B cell (primary cell): ENCODE results near the gene KCNH5. TPM values are rescaled to one million over a fixed set of nuclear protein-coding genes. Genes with fewer than 3 reads are reported as not detected.

Experiments
- ATAC-seq: fragments of 200-7000 bp; cut with Tn5 transposase; one replicate; pipeline ENCODE4 v1.10.0; 2021; ENCODE audit warnings: low read depth, mild to moderate bottlenecking, moderate number of reproducible peaks, moderate library complexity
- CTCF ChIA-PET: fragments of 350-600 bp; sonication (Branson Sonifier 250); formaldehyde crosslinking; loops from one replicate; lab custom pipeline; 2021; ENCODE audit warnings: antibody characterized with exemption, inconsistent platforms; lab: Charles Lee
- POLR2A ChIA-PET: fragments of 350-600 bp; sonication (Branson Sonifier 250); formaldehyde crosslinking; loops from one replicate; lab custom pipeline; 2021; ENCODE audit warnings: antibody characterized with exemption; lab: Charles Lee
- DNase-seq: peaks from one replicate; pipeline ENCODE4 v3.0.0; 2013
- H2AFZ ChIP-seq: 2 replicates; pipeline ENCODE4 v1.6.1; 2012; ENCODE audit warnings: mild to moderate bottlenecking, low read depth, low read length; ENCODE audit not compliant: insufficient read depth, poor library complexity, severe bottlenecking
- H3K27ac ChIP-seq, 2 donors: 1 replicate in 1 of 2; 2 replicates in 1 of 2; pipeline ENCODE4 v1.5.1; 2012 to 2013; ENCODE audit warnings: low read length in 2 of 2, mild to moderate bottlenecking in 2 of 2, moderate library complexity in 1 of 2
- H3K27me3 ChIP-seq, 4 experiments: fragments of 200-600 bp in 1 of 4; sonication (generic) in 1 of 4; replicated peaks in 1 of 4; 1 replicate in 2 of 4; 2 replicates in 2 of 4; pipeline versions ENCODE4 v1.6.1 to v1.7.0; 2013 to 2016; ENCODE audit warnings: low read length in 3 of 4, mild to moderate bottlenecking in 2 of 4, mixed read lengths in 1 of 4, moderate library complexity in 1 of 4; ENCODE audit not compliant: insufficient read depth in 4 of 4, control insufficient read depth in 3 of 4; ENCODE audit errors: control extremely low read depth in 1 of 4
- H3K36me3 ChIP-seq, 2 experiments: replicated peaks in 1 of 2; 1 replicate in 1 of 2; 2 replicates in 1 of 2; pipeline versions ENCODE4 v1.6.1 to v1.7.1; 2013; ENCODE audit warnings: low read length in 1 of 2; ENCODE audit not compliant: insufficient read depth in 2 of 2, control insufficient read depth in 1 of 2; ENCODE audit errors: control extremely low read depth in 1 of 2, extremely low read depth in 1 of 2
- H3K4me1 ChIP-seq, 2 donors: fragments of 200-600 bp in 1 of 2; sonication (generic) in 1 of 2; 1 replicate in 1 of 2; 2 replicates in 1 of 2; pipeline versions ENCODE4 v1.5.1 to v1.6.1; 2013 to 2017; ENCODE audit warnings: low read length in 2 of 2; ENCODE audit not compliant: control insufficient read depth in 2 of 2, insufficient read depth in 2 of 2
- H3K4me2 ChIP-seq: replicated peaks from 2 replicates; pipeline ENCODE3; 2012; ENCODE audit warnings: mild to moderate bottlenecking, low read depth, low read length; ENCODE audit not compliant: poor library complexity, severe bottlenecking
- H3K4me3 ChIP-seq, 5 experiments: fragments of 200-600 bp in 1 of 5; sonication (generic) in 1 of 5; 1 replicate in 3 of 5; 2 replicates in 2 of 5; pipeline versions ENCODE4 v1.5.1 to v1.7.0; 2011 to 2016; ENCODE audit warnings: low read length in 4 of 5, mild to moderate bottlenecking in 4 of 5, low read depth in 2 of 5, control low read depth in 1 of 5, moderate library complexity in 1 of 5; ENCODE audit not compliant: insufficient read depth in 1 of 5; ENCODE audit errors: control extremely low read depth in 1 of 5, extremely low read depth in 1 of 5
- H3K79me2 ChIP-seq: fragments of 200-600 bp; sonication (generic); one replicate; pipeline ENCODE4 v1.6.0; 2016; ENCODE audit warnings: low read length; ENCODE audit not compliant: control insufficient read depth, insufficient read depth
- H3K9ac ChIP-seq: fragments of 200-600 bp; sonication (generic); 2 replicates; pipeline ENCODE4 v1.6.1; 2017; ENCODE audit warnings: mild to moderate bottlenecking, low read length, moderate library complexity
- H3K9me3 ChIP-seq, 3 donors: one replicate each; pipeline versions ENCODE4 v1.6.1 to v1.7.1; 2013; ENCODE audit warnings: low read length in 2 of 3; ENCODE audit not compliant: control insufficient read depth in 2 of 3, insufficient read depth in 1 of 3; ENCODE audit errors: control extremely low read depth in 1 of 3
- H4K20me1 ChIP-seq: 2 replicates; pipeline ENCODE4 v1.6.0; 2012; ENCODE audit warnings: mild to moderate bottlenecking, low read length; ENCODE audit not compliant: insufficient read depth, control insufficient read depth, poor library complexity, severe bottlenecking
- H3K27ac Mint-ChIP-seq: one replicate; pipeline ENCODE4 v1.8.0; 2021; ENCODE audit warnings: mixed read lengths
- H3K27me3 Mint-ChIP-seq: one replicate; pipeline ENCODE4 v1.8.0; 2021; ENCODE audit warnings: mixed read lengths
- H3K4me1 Mint-ChIP-seq: one replicate; pipeline ENCODE4 v1.8.0; 2021; ENCODE audit warnings: mixed read lengths
- H3K4me3 Mint-ChIP-seq: one replicate; pipeline ENCODE4 v1.8.0; 2021; ENCODE audit warnings: mixed read lengths
- H3K9me3 Mint-ChIP-seq: one replicate; pipeline ENCODE4 v1.8.0; 2022; ENCODE audit warnings: mixed read lengths; ENCODE audit not compliant: insufficient read depth
- CTCF ChIP-seq: fragments of 200-600 bp; IDR thresholded peaks from one replicate; pipeline ENCODE4 v1.8.0; 2022; ENCODE audit warnings: antibody characterized with exemption, mild to moderate bottlenecking
- EZH2 ChIP-seq: IDR thresholded peaks from 2 replicates; pipeline ENCODE4 v1.6.1; 2012; ENCODE audit warnings: borderline replicate concordance, low read depth, mild to moderate bottlenecking, moderate library complexity, low read length; ENCODE audit not compliant: insufficient read depth, poor library complexity, severe bottlenecking
- WGBS: methylation state at CpG from one replicate; pipeline ENCODE4 v1.1.5; 2013; ENCODE audit warnings: missing lambda C conversion rate; ENCODE audit not compliant: insufficient coverage; 5-methylcytosine and 5-hydroxymethylcytosine counted together
- intact Hi-C: fragments of 100-400 bp; cut with micrococcal nuclease; formaldehyde crosslinking; loops from one replicate; pipeline ENCODE4 v1.10.0; 2022
- polyA plus RNA-seq: library from polyadenylated mRNA; depleted of rRNA; stranded (reverse); fragments of >200 nt; gene quantifications from 2 replicates; pipeline ENCODE4 v1.2.3, GENCODE V29; 2012
- total RNA-seq, 2 donors: library from RNA; stranded (reverse); fragments of 120-200 nt in 1 of 2; gene quantifications; 1 replicate in 1 of 2; 2 replicates in 1 of 2; pipeline versions ENCODE4 v1.2.3 to v1.2.4, GENCODE V29; 2013 to 2022

KCNH5 gene
- total and polyA plus RNA-seq, 2 donors (not counting 1 experiment from before 2014, with no cell fraction given): not detected

DNA sequence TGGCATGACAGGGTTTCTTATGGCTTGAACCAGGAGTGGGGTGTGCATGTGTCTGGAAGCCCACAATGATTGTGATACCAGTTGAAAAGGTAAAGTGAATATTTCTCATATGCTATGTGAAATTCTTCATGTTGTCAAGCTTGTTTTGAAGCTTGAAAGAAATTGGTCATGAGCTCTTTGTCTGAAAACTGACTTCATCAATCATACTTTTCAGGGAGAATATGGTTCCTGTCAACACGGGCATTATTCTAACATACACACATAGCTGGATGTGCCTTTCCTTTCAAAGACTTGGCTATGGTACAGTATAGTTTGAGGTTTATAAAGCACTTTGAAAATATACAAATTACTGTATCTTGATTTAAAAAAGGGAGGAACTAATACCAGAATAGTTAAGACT, 158.8 kb downstream of the KCNH5 start:
- H3K27ac ChIP-seq: no peak overlapping the region
- no CpG with 5 or more reads among the region's 1 CpG for WGBS

DNA sequence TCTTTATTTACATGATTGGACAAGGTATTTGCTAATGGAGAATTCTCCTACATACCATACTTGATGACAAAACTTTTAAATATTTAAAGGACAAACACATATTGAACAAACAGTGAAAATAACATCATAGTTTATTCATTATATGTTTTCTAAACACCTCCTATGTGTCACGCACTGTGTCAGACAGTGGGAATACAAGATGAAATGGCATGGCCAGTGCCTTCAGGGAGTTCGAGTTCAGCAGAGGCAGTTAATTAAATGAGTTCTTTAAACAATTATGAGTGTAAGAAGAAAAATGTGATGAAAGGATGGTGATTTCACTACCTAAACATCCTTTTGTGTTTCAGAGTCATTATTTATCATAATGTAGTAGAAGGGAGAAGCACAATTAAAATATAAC, 159.8 kb downstream of the KCNH5 start:
- Histone ChIP-seq H2AFZ (no peak overlapping the region), H4K20me1 (no peaks in the 10 kb centered on the region), H3K79me2 (no peaks in the 10 kb centered on the region), H3K27me3 (no peaks in the 10 kb centered on the region), H3K4me1 (no peaks in the 10 kb centered on the region), H3K9ac (no peak overlapping the region), H3K36me3 (no peaks in the 10 kb centered on the region), H3K4me3 (no peak overlapping the region), H3K27ac (no peak overlapping the region), H3K4me2 (no peak overlapping the region), H3K9me3 (peaks cover 0 to 3% (median 1%) of the 10 kb centered on the region in 3 donors)
- intact Hi-C loops: no loop called here
- H3K27me3 Mint-ChIP-seq: no peaks in the 10 kb centered on the region
- no CpG with 5 or more reads among the region's 2 CpGs for WGBS
- ChIA-PET CTCF (no interaction called here), POLR2A (no interaction called here)
- no peaks in the 10 kb centered on the region for H3K9me3 Mint-ChIP-seq
- ATAC-seq: no peak
- no peak overlapping the region for H3K27ac Mint-ChIP-seq
- H3K4me1 Mint-ChIP-seq: no peaks in the 10 kb centered on the region
- no peak for TF ChIP-seq EZH2
- TF ChIP-seq CTCF: no peak
- DNase-seq: no peak
- H3K4me3 Mint-ChIP-seq: no peak overlapping the region

More for the DNA sequence above, 158.8 kb downstream of the KCNH5 start:
- Histone ChIP-seq H2AFZ (no peak overlapping the region), H3K79me2 (no peaks in the 10 kb centered on the region), H3K36me3 (no peaks in the 10 kb centered on the region), H4K20me1 (no peaks in the 10 kb centered on the region), H3K9ac (no peak overlapping the region), H3K4me2 (no peak overlapping the region), H3K4me3 (no peak overlapping the region), H3K27me3 (no peaks in the 10 kb centered on the region), H3K4me1 (no peaks in the 10 kb centered on the region), H3K9me3 (peaks cover 0 to 3% (median 0%) of the 10 kb centered on the region in 3 donors)
- Mint-ChIP-seq H3K27me3 (no peaks in the 10 kb centered on the region), H3K27ac (no peak overlapping the region), H3K9me3 (no peaks in the 10 kb centered on the region), H3K4me1 (no peaks in the 10 kb centered on the region), H3K4me3 (no peak overlapping the region)
- ChIA-PET CTCF (no interaction called here), POLR2A (no interaction called here)
- TF ChIP-seq EZH2 (no peak), CTCF (no peak)
- intact Hi-C loops: no loop called here
- ATAC-seq: no peak
- DNase-seq: no peak
